Thymus (tissue), 11 donors: ENCODE results near the gene LARP1B. TPM values are rescaled to one million over a fixed set of nuclear protein-coding genes. Genes with fewer than 3 reads are reported as not detected.
"Not testable (repeated sequence)": the region's sequence is repeated elsewhere in the genome, so short reads cannot be mapped to it uniquely, and the experiment has no call there.

Source experiments
- DNase-seq, 9 donors: peaks; one replicate each; pipeline ENCODE4 v3.0.0-alpha.2; 2013; ENCODE audit warnings: low spot score in 9 of 9, low read depth in 6 of 9, missing footprints in 1 of 9
- H3K27ac ChIP-seq, 2 donors: one replicate each; pipeline ENCODE4 v1.5.1; 2013; ENCODE audit warnings: control low read depth in 1 of 2, low read depth in 1 of 2, low read length in 1 of 2, mild to moderate bottlenecking in 1 of 2, moderate library complexity in 1 of 2
- H3K27me3 ChIP-seq, 2 donors: one replicate each; pipeline ENCODE4 v1.5.1; 2013; ENCODE audit warnings: low read length in 1 of 2; ENCODE audit not compliant: control insufficient read depth in 2 of 2, insufficient read depth in 1 of 2
- H3K36me3 ChIP-seq, 2 donors: one replicate each; pipeline ENCODE4 v1.5.1; 2013; ENCODE audit warnings: low read length in 1 of 2, mild to moderate bottlenecking in 1 of 2, moderate library complexity in 1 of 2; ENCODE audit not compliant: control insufficient read depth in 2 of 2, insufficient read depth in 2 of 2
- H3K4me1 ChIP-seq, 2 donors: one replicate each; pipeline ENCODE4 v1.5.1; 2013; ENCODE audit warnings: low read length in 2 of 2; ENCODE audit not compliant: control insufficient read depth in 2 of 2, insufficient read depth in 2 of 2
- H3K4me3 ChIP-seq, 2 donors: one replicate each; pipeline ENCODE4 v1.5.1; 2013; ENCODE audit warnings: low read length in 2 of 2, control low read depth in 1 of 2, mild to moderate bottlenecking in 1 of 2
- H3K9me3 ChIP-seq, 2 donors: one replicate each; pipeline ENCODE4 v1.5.1; 2013; ENCODE audit warnings: low read length in 1 of 2, mild to moderate bottlenecking in 1 of 2; ENCODE audit not compliant: control insufficient read depth in 2 of 2, insufficient read depth in 1 of 2
- whole genome bisulfite sequencing: extraction: QIAGEN DNeasy Blood & Tissue Kit; methylation state at CpG from one replicate; pipeline ENCODE4 v1.1.7; 2013; 5-methylcytosine and 5-hydroxymethylcytosine counted together
- polyA plus RNA-seq: library from polyadenylated mRNA; stranded (reverse); fragments of 200-250 nt; gene quantifications from one replicate; pipeline ENCODE4 v1.2.3, GENCODE V29; 2013
- total RNA-seq: library from RNA; stranded (reverse); fragments of 120-200 nt; gene quantifications from one replicate; pipeline ENCODE4 v1.2.4, GENCODE V29; 2013
- donor health status: healthy.

Gene LARP1B
- total and polyA plus RNA-seq, 2 donors, result 12.5 to 16.5 TPM

DNA sequence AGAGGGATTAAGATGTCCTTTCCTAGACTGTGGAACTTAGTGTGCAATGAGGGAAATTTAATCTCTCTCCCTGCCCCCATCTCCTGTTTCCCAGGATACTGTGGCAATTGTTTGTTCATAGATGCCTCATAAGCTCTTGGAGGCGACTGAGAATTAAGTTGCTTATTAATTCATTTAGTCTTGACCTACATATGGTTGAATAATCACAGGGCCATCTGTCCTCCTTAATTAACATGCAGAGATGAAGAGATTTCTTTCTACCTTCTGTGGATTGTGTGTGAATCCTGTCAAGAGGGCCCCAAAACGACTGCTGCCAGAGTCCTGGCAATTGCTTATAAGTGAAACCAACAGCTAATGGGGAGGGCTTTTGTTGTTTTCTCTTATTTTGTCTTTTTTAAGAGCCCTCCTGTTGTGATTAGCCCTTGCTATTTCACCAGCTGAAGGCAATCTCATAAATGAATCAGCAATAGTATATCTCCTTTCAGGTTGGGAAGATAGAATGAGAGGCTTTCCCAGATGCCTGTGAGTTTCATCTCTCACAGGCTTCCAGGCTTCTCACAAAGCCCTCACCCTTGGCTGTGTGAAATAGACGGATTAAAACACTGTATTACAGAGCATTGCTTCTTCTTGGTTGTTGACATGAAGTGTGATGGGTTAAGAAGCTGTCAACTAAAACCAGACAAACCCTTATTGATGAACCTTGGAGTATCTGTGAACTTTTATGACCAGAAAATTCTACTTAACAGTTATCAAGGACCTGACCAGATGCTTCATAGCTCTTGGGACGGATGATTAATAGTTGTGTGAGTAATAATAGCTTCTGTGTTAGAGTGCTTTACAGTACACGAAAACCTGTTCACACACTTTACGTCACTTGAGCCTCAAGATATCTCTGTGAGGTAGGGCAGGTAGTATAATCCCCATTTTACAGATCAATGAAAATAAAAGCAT, 168.0 kb downstream of the LARP1B start:
- Histone ChIP-seq H3K27me3 (no peaks in the 10 kb centered on the region), H3K9me3 (no peaks in the 10 kb centered on the region), H3K36me3 (no peaks in the 10 kb centered on the region), H3K27ac (no peak overlapping the region), H3K4me1 (no peaks in the 10 kb centered on the region), H3K4me3 (no peak overlapping the region)
- 88% methylated on average over 6 of the region's 6 CpGs for WGBS
- no peak for DNase-seq

DNA sequence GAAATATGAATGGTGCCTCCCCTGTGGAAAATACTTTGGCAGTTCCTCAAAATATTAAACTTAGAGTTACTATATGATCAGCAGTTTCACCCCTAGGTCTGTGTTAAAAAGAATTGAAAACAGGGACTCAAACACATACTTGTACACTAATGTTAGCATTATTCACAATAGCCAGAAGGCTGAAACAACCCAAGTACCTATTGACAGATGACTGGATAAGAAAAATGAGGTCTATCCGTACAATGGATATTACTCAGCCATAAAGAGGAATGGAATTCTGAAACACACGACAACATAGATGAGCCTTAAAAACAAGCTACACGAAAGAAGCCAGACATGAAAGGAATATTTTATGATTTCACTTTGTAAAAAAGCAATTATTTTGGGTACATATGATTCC, 171.6 kb downstream of the LARP1B start:
- no peak for DNase-seq
- Histone ChIP-seq H3K9me3 (no peaks in the 10 kb centered on the region), H3K27me3 (no peaks in the 10 kb centered on the region), H3K36me3 (no peaks in the 10 kb centered on the region), H3K4me3 (no peak overlapping the region), H3K4me1 (no peaks in the 10 kb centered on the region), H3K27ac (no peak overlapping the region)
- WGBS, result 95% methylated on average over 3 of the region's 3 CpGs

DNA sequence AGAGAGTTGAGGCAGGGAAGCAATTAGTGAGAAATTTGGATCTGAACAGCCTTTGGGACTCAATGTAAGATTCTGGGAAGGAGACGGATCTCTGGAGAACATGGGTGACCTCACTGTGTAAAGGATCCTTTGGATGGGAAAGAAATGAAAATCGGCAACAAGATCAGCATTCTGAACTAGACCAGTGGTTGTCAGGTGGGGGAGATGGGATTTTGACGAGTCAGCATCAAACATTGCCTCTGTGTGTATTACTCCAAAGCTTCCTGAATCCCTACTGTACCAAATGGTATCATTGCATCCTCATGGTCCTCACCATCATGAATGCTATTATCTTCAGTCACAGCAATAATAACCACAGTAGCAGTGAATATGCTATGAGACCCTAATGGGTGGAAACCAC, 173.7 kb downstream of the LARP1B start:
- Histone ChIP-seq H3K36me3 (no peaks in the 10 kb centered on the region), H3K9me3 (no peaks in the 10 kb centered on the region), H3K4me3 (no peak overlapping the region), H3K27me3 (no peaks in the 10 kb centered on the region), H3K27ac (no peak overlapping the region), H3K4me1 (no peaks in the 10 kb centered on the region)
- WGBS, result 95% methylated on average over 3 of the region's 3 CpGs
- no peak for DNase-seq

DNA sequence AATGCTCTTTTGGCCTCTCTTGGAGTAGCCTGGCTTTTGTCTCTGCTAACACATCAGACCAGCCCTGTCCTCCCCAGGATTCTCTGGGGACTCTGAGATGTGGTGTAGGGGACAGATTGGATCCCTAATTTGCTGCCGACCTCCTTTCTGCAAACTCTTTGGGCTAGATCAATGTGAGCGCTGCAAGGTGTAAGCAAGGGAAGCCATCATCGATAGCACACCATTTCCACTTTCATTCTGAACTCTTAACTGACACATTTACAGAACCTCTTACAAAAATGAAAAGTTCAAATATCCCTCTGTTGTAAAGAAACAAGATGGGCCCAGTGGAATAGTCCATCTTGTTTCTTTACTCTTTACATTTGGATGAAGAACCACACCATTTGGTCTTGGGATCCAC, 179.9 kb downstream of the LARP1B start:
- H3K36me3 ChIP-seq, result no peaks in the 10 kb centered on the region
- no peak overlapping the region for H3K27ac ChIP-seq
- no peaks in the 10 kb centered on the region for H3K9me3 ChIP-seq
- H3K4me3 ChIP-seq, result no peak overlapping the region
- no peaks in the 10 kb centered on the region for H3K4me1 ChIP-seq
- 98% methylated on average over 3 of the region's 3 CpGs for WGBS
- no peaks in the 10 kb centered on the region for H3K27me3 ChIP-seq
- no peak for DNase-seq

DNA sequence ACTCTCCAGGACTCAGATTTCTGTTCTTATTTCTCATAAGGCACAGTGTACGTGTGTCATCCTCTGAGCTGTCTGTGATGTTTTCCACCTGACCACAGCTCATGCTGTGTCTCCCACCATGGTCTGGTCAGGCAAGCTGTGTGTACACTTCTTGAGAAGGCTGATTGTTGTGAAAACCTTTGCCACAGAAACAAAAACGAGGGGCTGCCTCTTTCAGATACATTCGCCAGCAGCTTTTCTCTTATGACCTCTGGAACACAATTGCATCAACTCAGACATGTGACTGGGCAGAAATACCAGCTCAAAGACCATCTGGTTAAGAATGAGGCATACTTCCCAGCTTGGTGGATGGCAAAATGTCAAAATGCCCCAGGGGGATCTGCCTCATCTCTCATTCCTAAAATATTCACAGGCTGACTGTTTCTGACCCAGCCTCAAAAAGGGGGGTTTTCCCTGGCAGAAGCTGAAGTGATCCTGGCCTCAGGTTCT, 180.4 kb downstream of the LARP1B start:
- Histone ChIP-seq H3K27me3 (no peaks in the 10 kb centered on the region), H3K4me1 (no peaks in the 10 kb centered on the region), H3K36me3 (no peaks in the 10 kb centered on the region), H3K9me3 (no peaks in the 10 kb centered on the region), H3K27ac (no peak overlapping the region), H3K4me3 (no peak overlapping the region)
- DNase-seq, result no peak
- 93% methylated on average over 3 of the region's 3 CpGs for WGBS

DNA sequence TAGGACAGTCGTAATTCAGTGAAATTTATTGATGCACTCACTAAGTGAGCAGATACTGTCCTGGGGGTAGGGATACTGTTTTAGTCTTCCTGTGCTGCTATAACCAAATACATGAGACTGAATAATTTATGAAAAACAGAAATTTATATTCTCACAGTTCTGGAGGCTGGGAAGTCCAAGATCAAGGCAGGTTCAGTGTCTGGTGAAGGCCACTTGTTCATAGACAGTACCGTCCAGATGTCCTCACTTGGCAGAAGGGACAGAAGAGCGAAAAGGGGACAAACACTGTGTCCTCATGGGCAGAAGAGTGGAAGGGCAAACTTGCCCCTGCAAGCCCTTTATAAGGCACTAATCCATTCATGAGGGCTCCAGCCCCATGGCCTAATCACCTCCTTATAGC, 180.9 kb downstream of the LARP1B start:
- Histone ChIP-seq H3K4me1 (no peaks in the 10 kb centered on the region), H3K27me3 (no peaks in the 10 kb centered on the region), H3K9me3 (no peaks in the 10 kb centered on the region), H3K27ac (no peak overlapping the region), H3K36me3 (no peaks in the 10 kb centered on the region), H3K4me3 (no peak overlapping the region)
- no peak for DNase-seq
- WGBS, result 97% methylated on average over 3 of the region's 3 CpGs

DNA sequence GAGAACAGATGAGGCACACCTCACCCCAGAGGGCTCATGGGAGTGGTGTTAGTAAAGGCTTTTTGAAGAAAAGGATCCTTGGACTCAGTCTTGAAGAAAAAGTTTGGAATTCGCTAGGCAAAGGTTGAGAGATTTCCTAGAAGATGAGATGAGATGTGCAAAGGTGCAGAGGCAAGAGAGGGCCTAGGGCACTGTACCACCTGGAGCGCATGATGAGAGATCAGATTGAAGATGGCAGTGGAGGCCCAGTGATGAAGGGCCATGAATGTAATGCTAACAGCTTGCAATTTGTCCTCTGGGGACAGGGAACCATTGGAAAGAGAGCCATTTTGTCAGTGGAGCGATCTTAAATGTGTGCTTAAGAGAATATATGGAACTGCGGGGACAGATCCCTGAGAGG, 181.5 kb downstream of the LARP1B start:
- WGBS, result 94% methylated on average over 4 of the region's 4 CpGs
- no peak overlapping the region for H3K4me3 ChIP-seq
- no peaks in the 10 kb centered on the region for H3K36me3 ChIP-seq
- no peaks in the 10 kb centered on the region for H3K4me1 ChIP-seq
- no peak overlapping the region for H3K27ac ChIP-seq
- no peaks in the 10 kb centered on the region for H3K27me3 ChIP-seq
- no peaks in the 10 kb centered on the region for H3K9me3 ChIP-seq
- no peak for DNase-seq

DNA sequence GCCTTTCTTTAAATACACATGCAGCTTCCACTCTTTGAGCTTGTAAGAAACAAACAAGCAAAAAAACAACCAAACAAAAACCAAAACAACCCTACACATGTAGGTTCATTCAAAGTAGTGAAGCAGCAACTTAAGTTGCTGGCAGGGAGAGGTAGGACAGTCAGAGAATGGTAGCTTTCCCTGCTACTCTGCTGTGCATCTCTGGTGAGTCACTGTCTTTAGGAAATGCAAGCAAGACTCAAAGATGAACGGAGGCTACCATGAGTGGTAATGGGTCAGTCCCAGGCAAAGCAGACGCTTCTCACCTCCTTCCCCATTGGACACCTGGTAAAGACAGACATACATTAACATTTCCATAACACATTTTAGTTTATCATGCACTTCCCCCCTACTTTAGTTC, 183.3 kb downstream of the LARP1B start:
- no peak for DNase-seq
- 96% methylated on average over 2 of the region's 2 CpGs for WGBS
- H3K27me3 ChIP-seq, result no peaks in the 10 kb centered on the region
- no peaks in the 10 kb centered on the region for H3K4me1 ChIP-seq
- no peak overlapping the region for H3K4me3 ChIP-seq
- H3K9me3 ChIP-seq, result no peaks in the 10 kb centered on the region
- no peak overlapping the region for H3K27ac ChIP-seq
- no peaks in the 10 kb centered on the region for H3K36me3 ChIP-seq

DNA sequence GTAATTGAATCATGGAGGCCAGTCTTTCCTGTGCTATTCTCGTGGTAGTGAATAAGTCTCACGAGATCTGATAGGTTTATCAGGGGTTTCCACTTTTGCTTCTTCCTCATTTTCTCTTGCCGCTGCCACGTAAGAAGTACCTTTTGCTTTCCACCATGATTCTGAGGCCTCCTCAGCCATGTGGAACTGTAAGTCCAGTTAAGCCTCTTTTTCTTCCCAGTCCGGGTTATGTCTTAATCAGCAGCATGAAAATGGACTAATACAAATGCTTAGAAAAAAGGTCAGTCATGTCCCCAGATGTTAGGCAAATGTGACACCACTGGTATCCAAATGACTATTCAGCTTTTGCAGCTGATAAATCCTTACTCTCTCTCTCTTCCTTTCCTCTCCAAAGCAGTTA, 184.3 kb downstream of the LARP1B start:
- not testable (repeated sequence) for H3K4me3 ChIP-seq, DNase-seq, H3K36me3 ChIP-seq, H3K9me3 ChIP-seq, H3K4me1 ChIP-seq, H3K27me3 ChIP-seq, H3K27ac ChIP-seq
- WGBS, result 89% methylated on average over 5 of the region's 5 CpGs
